ENCODE results near the gene MGAT3.

GRCh38 chr22:39449708-39450107 lies 7.1 kb upstream of the MGAT3 start:
- no peak for TF ChIP-seq CTCF (IDR thresholded peaks at IDR 0.05)
- no peak for TF ChIP-seq PBX3 (IDR thresholded peaks at IDR 0.05)
- no peak for TF ChIP-seq SMC3 (IDR thresholded peaks at IDR 0.05; ENCODE audit: low read depth, low read length)
- no peak for TF ChIP-seq CHD2 (IDR thresholded peaks at IDR 0.05; ENCODE audit: low read length, partially characterized antibody)
- no peak for TF ChIP-seq NFIC (IDR thresholded peaks at IDR 0.05; ENCODE audit: borderline replicate concordance)
- no peak for TF ChIP-seq MAX (IDR thresholded peaks at IDR 0.05; ENCODE audit: low read depth)

Data from SK-N-SH (cell line).